Aorta (tissue), 5 donors: ENCODE measurements around the gene MYPOP. TPM values are rescaled to one million over a fixed set of nuclear protein-coding genes. Genes with fewer than 3 reads are reported as not detected.

Experiments
- ATAC-seq: fragments of 200-7000 bp; cut with Tn5 transposase; one replicate; pipeline ENCODE4 v1.9.1; 2022; ENCODE audit warnings: moderate library complexity; ENCODE audit not compliant: low FRiP score
- DNase-seq, 2 donors: peaks; one replicate each; pipeline ENCODE4 v3.0.0-alpha.2; 2020
- H3K27ac ChIP-seq, 2 donors: one replicate each; pipeline ENCODE4 v1.5.1; 2013; ENCODE audit warnings: low read length in 2 of 2, mild to moderate bottlenecking in 2 of 2, moderate library complexity in 2 of 2, control low read depth in 1 of 2, inconsistent platforms in 1 of 2, low read depth in 1 of 2
- H3K27me3 ChIP-seq, 2 donors: one replicate each; pipeline ENCODE4 v1.6.1; 2013; ENCODE audit warnings: control low read depth in 1 of 2, low read length in 1 of 2, mild to moderate bottlenecking in 1 of 2, moderate library complexity in 1 of 2; ENCODE audit not compliant: insufficient read depth in 2 of 2, control insufficient read depth in 1 of 2
- H3K36me3 ChIP-seq, 2 donors: one replicate each; pipeline ENCODE4 v1.6.1; 2013; ENCODE audit warnings: control low read depth in 1 of 2, low read length in 1 of 2, mild to moderate bottlenecking in 1 of 2; ENCODE audit not compliant: insufficient read depth in 2 of 2, control insufficient read depth in 1 of 2
- H3K4me1 ChIP-seq, 2 donors: one replicate each; pipeline ENCODE4 v1.6.1; 2013; ENCODE audit warnings: low read length in 2 of 2, control low read depth in 1 of 2, mild to moderate bottlenecking in 1 of 2, moderate library complexity in 1 of 2; ENCODE audit not compliant: insufficient read depth in 2 of 2, control insufficient read depth in 1 of 2
- H3K4me3 ChIP-seq, 2 donors: one replicate each; pipeline ENCODE4 v1.5.1; 2013; ENCODE audit warnings: low read length in 2 of 2, control low read depth in 1 of 2, mild to moderate bottlenecking in 1 of 2
- H3K9me3 ChIP-seq: one replicate; pipeline ENCODE4 v1.6.1; 2013; ENCODE audit warnings: mild to moderate bottlenecking, low read length; ENCODE audit not compliant: control insufficient read depth
- WGBS, 2 donors: extraction: QIAGEN DNeasy Blood & Tissue Kit; methylation state at CpG; one replicate each; pipeline ENCODE4 v1.1.7; 2013; 5-methylcytosine and 5-hydroxymethylcytosine counted together
- intact Hi-C, 2 donors: fragments of 100-400 bp; cut with DNase I; formaldehyde crosslinking; loops; one replicate each; pipeline versions ENCODE4 v1.14.2 to v1.15.0; 2022
- polyA plus RNA-seq, 2 donors: library from polyadenylated mRNA; stranded (reverse); fragments of 200-250 nt; gene quantifications; one replicate each; pipeline ENCODE4 v1.2.3, GENCODE V29; 2013
- total RNA-seq, 2 donors: library from RNA; stranded (reverse); fragmentation: NEBNext Ultra II Directional; extraction: Animal tissue kit (Norgen Biotek cat#: 25700); gene quantifications; one replicate each; pipeline ENCODE4 v1.2.1, GENCODE V29; 2021
- donor health status: healthy with polysubstance abuse.
- donor health status: Bipolar disorder and iron deficiency.
- donor health status: DM: no; HTN: no; CAD: no.
- donor health status: DM: no; HTN: no; CAD: no.
- donor health status: DM: yes; HTN: yes; CAD: no.

The MYPOP gene
- total and polyA plus RNA-seq, 4 donors, result 4.9 to 8.3 (median 6.5) TPM

- DNase-seq (no peak), ATAC-seq (no peak)
- H3K27me3 ChIP-seq, result no peaks in the 10 kb centered on the region
- no peaks in the 10 kb centered on the region for H3K36me3 ChIP-seq
- WGBS, 2 donors, result 52 to 59% methylated on average over 43 to 44 of the region's 44 CpGs
- H3K4me3 ChIP-seq, result no peak within 1 kb of the TSS
- H3K27ac ChIP-seq, result no peak within 1 kb of the TSS
- intact Hi-C loops, result no loop called here
- no peaks in the 10 kb centered on the region for H3K4me1 ChIP-seq
- no peaks in the 10 kb centered on the region for H3K9me3 ChIP-seq
These were observed 11.7 kb upstream of the MYPOP start, which contains the start of gene NANOS2 for GRCh38 chr19:45913874-45914830. Gene NANOS2, minus strand, starts transcription at chr19:45914778. Its CDS starts 85 bp downstream, at chr19:45914693.

GRCh38 chr19:45911291-45911690 is 8.9 kb upstream of the MYPOP start:
- DNase-seq, result no peak
- Histone ChIP-seq H3K4me1 (no peaks in the 10 kb centered on the region), H3K9me3 (no peaks in the 10 kb centered on the region), H3K36me3 (no peaks in the 10 kb centered on the region), H3K27me3 (no peaks in the 10 kb centered on the region), H3K4me3 (no peak overlapping the region), H3K27ac (no peak overlapping the region)
- ATAC-seq, result no peak
- 64 to 73% methylated on average over 8 of the region's 8 CpGs for WGBS, 2 donors
- intact Hi-C loops, result no loop called here

- Histone ChIP-seq H3K36me3 (no peaks in the 10 kb centered on the region), H3K27me3 (no peaks in the 10 kb centered on the region), H3K4me1 (no peaks in the 10 kb centered on the region), H3K4me3 (no peak overlapping the region), H3K9me3 (no peaks in the 10 kb centered on the region), H3K27ac (no peak overlapping the region)
- intact Hi-C loops, result no loop called here
- DNase-seq, result no peak
- 67 to 78% methylated on average over 5 of the region's 5 CpGs for WGBS, 2 donors
- no peak for ATAC-seq
These were observed 6.5 kb upstream of the MYPOP start for GRCh38 chr19:45908956-45909355.

GRCh38 chr19:45906221-45906620 is 3.8 kb upstream of the MYPOP start:
- DNase-seq, result no peak
- Histone ChIP-seq H3K4me3 (no peak overlapping the region), H3K4me1 (no peaks in the 10 kb centered on the region), H3K9me3 (no peaks in the 10 kb centered on the region), H3K27me3 (no peaks in the 10 kb centered on the region), H3K36me3 (no peaks in the 10 kb centered on the region), H3K27ac (no peak overlapping the region)
- no peak for ATAC-seq
- 88 to 89% methylated on average over 3 of the region's 3 CpGs for WGBS, 2 donors
- intact Hi-C loops, result no loop called here

GRCh38 chr19:45905011-45905410 is 2.6 kb upstream of the MYPOP start:
- Histone ChIP-seq H3K4me1 (no peaks in the 10 kb centered on the region), H3K9me3 (no peaks in the 10 kb centered on the region), H3K27me3 (no peaks in the 10 kb centered on the region), H3K27ac (no peak overlapping the region), H3K36me3 (no peaks in the 10 kb centered on the region), H3K4me3 (no peak overlapping the region)
- intact Hi-C loops, result no loop called here
- no peak for DNase-seq
- no peak for ATAC-seq
- WGBS, 2 donors, result 77 to 82% methylated on average over 9 to 10 of the region's 10 CpGs

GRCh38 chr19:45902651-45903625 is 525 bp upstream of the MYPOP start:
- H3K27me3 ChIP-seq, result no peaks in the 10 kb centered on the region
- intact Hi-C loops, result no loop called here
- peak overlapping the region; percentile 7 to 30 for H3K4me3 ChIP-seq
- H3K27ac ChIP-seq, result no peak overlapping the region
- 1% methylated on average over 63 to 73 of the region's 73 CpGs for whole genome bisulfite sequencing, 2 donors
- no peaks in the 10 kb centered on the region for H3K4me1 ChIP-seq
- peak; percentile 99 to 100 for DNase-seq
- no peaks in the 10 kb centered on the region for H3K36me3 ChIP-seq
- no peaks in the 10 kb centered on the region for H3K9me3 ChIP-seq
- ATAC-seq, result peak; percentile 98

GRCh38 chr19:45901432-45901911 is 941 bp downstream of the MYPOP start:
- H3K27ac ChIP-seq, result no peak overlapping the region
- H3K4me1 ChIP-seq, result no peaks in the 10 kb centered on the region
- DNase-seq, result peak; percentile 76 to 85
- no peaks in the 10 kb centered on the region for H3K9me3 ChIP-seq
- H3K27me3 ChIP-seq, result no peaks in the 10 kb centered on the region
- peak overlapping the region; percentile 61 to 68 for H3K4me3 ChIP-seq
- intact Hi-C loops, result no loop called here
- ATAC-seq, result no peak
- H3K36me3 ChIP-seq, result no peaks in the 10 kb centered on the region
- WGBS, 2 donors, result 3 to 6% methylated on average over 69 of the region's 69 CpGs

GRCh38 chr19:45900738-45901431 is 1.5 kb downstream of the MYPOP start:
- 60 to 66% methylated on average over 22 of the region's 22 CpGs for WGBS, 2 donors
- Histone ChIP-seq H3K36me3 (no peaks in the 10 kb centered on the region), H3K9me3 (no peaks in the 10 kb centered on the region), H3K4me3 (peak overlapping the region in 1 of 2 donors; percentile 68), H3K27me3 (no peaks in the 10 kb centered on the region), H3K27ac (no peak overlapping the region), H3K4me1 (no peaks in the 10 kb centered on the region)
- intact Hi-C loops, result no loop called here
- DNase-seq, result no peak
- no peak for ATAC-seq
